ENCODE measurements around the gene CD300LB.
"Not testable (repeated sequence)": the region's sequence is repeated elsewhere in the genome, so short reads cannot be mapped to it uniquely, and the experiment has no call there.

The CD300LB gene

DNA sequence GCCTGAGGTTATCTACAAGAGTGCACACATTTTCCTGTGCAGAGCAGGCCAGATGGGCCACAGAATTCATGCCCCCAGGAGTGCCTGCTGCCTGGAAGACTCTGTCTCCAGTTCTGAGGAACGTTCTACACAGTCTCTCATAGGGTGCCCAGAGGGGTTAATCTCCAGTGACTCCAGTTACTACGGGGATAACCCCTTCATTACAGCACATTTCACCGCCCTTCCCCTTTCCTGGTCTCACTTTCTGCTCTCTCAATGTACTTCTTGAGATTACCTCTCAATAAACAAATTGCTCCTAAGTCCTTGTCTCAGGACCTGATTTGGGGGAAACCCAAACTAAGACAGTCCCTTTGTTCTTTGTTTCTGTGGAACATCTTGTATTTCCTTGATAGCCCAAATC is 30.3 kb upstream of the CD300LB start:
- TF ChIP-seq, protein P1, sequence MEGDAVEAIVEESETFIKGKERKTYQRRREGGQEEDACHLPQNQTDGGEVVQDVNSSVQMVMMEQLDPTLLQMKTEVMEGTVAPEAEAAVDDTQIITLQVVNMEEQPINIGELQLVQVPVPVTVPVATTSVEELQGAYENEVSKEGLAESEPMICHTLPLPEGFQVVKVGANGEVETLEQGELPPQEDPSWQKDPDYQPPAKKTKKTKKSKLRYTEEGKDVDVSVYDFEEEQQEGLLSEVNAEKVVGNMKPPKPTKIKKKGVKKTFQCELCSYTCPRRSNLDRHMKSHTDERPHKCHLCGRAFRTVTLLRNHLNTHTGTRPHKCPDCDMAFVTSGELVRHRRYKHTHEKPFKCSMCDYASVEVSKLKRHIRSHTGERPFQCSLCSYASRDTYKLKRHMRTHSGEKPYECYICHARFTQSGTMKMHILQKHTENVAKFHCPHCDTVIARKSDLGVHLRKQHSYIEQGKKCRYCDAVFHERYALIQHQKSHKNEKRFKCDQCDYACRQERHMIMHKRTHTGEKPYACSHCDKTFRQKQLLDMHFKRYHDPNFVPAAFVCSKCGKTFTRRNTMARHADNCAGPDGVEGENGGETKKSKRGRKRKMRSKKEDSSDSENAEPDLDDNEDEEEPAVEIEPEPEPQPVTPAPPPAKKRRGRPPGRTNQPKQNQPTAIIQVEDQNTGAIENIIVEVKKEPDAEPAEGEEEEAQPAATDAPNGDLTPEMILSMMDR (IDR thresholded peaks at IDR 0.05; ENCODE audit: low read depth, low read length, missing control alignments) = no peak
- no peak overlapping the region for H3K4me3 ChIP-seq (replicated peaks; ENCODE audit: low read depth, low read length)
- DNase-seq (ENCODE audit: extremely low read depth, low read depth) = no peak

GRCh38 chr17:74558882-74559519 is 27.7 kb upstream of the CD300LB start:
- TF ChIP-seq, protein P1 (IDR thresholded peaks at IDR 0.05; ENCODE audit: low read depth, low read length, missing control alignments) = no peak
- no peak overlapping the region for H3K4me3 ChIP-seq (replicated peaks; ENCODE audit: low read depth, low read length)
- no peak for DNase-seq (ENCODE audit: extremely low read depth, low read depth)

DNA sequence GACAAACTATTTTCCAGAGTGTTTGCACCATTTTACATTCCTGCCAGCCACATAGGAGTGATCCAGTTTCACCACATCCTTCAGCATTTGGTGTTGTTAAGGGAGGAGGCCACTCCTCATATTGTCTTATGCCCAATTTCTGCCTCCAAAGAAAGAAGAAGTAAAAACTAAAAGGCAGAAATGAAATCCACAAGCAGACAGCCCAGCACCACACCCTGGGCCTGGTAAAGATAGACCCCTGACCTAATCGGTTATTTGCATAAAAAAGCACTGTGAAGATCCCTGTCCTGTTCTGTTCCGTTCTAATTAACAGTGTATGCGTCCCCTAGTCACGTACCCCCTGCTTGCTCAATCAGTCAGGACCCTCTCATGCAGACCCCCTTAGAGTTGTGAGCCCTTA is 27.1 kb upstream of the CD300LB start:
- not testable (repeated sequence) for H3K4me3 ChIP-seq (replicated peaks; ENCODE audit: low read depth, low read length); DNase-seq (ENCODE audit: extremely low read depth, low read depth)

DNA sequence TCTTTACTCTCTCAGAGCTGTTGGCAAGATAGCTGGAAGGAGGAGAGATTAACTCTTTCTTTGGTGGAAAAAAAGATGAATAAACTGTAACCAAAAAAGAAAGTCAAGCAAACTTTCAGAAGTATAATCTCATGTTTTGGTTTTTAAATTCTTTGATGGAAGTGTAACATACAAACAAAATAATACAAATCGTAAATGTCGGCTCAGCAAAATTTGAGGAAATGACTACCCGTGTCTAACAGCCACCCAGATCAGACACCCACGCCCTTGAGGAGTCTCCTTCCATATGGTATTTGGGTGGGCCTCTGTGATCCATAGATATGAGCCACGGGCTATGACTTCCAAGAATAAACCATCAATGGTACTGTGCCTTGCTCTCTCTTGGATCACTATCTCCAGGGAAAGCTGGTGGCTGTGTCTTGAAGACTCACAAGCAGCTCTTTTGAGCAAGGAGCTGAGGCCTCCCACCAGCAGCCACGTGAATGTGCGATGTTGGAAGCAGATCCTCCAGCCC is 24.2 kb upstream of the CD300LB start:
- no peak overlapping the region for H3K4me3 ChIP-seq (replicated peaks; ENCODE audit: low read depth, low read length)
- no peak for DNase-seq (ENCODE audit: extremely low read depth, low read depth)
- TF ChIP-seq, protein P1 (IDR thresholded peaks at IDR 0.05; ENCODE audit: low read depth, low read length, missing control alignments) = no peak

DNA sequence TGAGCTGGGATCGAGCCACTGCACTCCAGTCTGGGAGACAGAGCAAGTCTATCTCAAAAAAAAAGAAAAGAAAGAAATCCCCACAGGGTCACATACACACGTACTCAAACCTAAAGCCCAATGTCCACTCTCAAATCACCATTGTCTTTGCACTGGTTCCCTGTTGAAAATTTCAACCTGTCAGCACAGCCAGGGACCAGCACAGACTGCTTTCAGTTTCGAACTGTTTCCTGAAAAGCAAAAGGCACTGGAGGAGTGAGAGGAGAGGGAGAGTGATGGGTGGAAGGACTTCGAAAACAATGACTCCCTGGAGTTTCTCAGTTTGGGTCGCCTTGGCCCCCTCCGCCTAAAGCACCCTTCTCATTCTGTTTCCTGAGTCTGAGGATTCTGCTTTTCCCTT is 23.6 kb upstream of the CD300LB start:
- H3K4me3 ChIP-seq (replicated peaks; ENCODE audit: low read depth, low read length) = no peak overlapping the region
- TF ChIP-seq, protein P1 (IDR thresholded peaks at IDR 0.05; ENCODE audit: low read depth, low read length, missing control alignments) = no peak
- no peak for DNase-seq (ENCODE audit: extremely low read depth, low read depth)

GRCh38 chr17:74552037-74552436 is 20.8 kb upstream of the CD300LB start:
- DNase-seq (ENCODE audit: extremely low read depth, low read depth) = no peak
- TF ChIP-seq, protein P1 (IDR thresholded peaks at IDR 0.05; ENCODE audit: low read depth, low read length, missing control alignments) = no peak
- no peak overlapping the region for H3K4me3 ChIP-seq (replicated peaks; ENCODE audit: low read depth, low read length)

DNA sequence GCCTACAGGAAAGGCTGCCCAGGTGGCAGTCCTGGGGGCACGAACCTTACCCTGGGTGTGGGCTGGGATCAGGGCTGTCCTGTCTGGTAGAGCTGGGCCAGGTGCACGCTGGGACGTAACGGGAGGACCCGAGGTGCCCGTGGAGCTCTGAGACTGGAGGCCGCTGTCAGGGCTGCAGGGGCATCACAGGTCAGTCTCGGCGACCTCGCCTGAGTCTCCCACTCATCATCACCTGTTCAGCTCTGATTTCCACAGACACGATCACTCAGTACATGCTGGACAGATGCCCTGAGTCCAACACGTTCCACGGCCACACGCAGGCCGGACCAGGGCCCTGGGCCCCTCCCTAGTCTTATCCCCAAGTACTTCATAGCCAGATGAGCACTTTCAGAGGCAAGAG is 19.3 kb upstream of the CD300LB start:
- no peak for DNase-seq (ENCODE audit: extremely low read depth, low read depth)
- H3K4me3 ChIP-seq (replicated peaks; ENCODE audit: low read depth, low read length) = no peak overlapping the region
- TF ChIP-seq, protein P1 (IDR thresholded peaks at IDR 0.05; ENCODE audit: low read depth, low read length, missing control alignments) = no peak
